DMS 273 (cell line): ENCODE data around the gene VAT1L.
"Not testable (repeated sequence)": the region's sequence is repeated elsewhere in the genome, so short reads cannot be mapped to it uniquely, and the experiment has no call there.

Experiments used
- DNase-seq: peaks from one replicate; lab custom pipeline; 2025; ENCODE audit not compliant: unreplicated experiment; lab: John Stamatoyannopoulos, UW

VAT1L gene

DNA sequence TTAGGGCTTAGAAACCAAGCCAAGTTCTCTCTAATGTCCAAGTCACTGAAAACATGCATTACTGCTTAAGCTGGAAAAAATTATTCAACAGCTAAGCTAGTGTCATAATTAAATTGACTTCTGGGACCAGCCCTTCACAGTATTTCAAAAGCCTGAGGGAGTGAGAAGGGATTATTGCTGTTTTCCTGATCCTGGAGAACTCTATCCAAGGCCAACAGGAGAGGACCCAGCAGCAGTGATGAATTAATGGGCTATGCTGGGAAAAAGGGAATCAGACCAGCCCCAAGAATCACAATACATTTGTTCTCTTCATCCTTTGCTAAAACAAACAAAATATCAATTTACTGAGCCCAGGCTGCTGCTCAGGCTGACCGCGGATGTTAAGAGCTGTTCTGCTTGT is 199.4 kb downstream of the VAT1L start:
- DNase-seq: no peak

DNA sequence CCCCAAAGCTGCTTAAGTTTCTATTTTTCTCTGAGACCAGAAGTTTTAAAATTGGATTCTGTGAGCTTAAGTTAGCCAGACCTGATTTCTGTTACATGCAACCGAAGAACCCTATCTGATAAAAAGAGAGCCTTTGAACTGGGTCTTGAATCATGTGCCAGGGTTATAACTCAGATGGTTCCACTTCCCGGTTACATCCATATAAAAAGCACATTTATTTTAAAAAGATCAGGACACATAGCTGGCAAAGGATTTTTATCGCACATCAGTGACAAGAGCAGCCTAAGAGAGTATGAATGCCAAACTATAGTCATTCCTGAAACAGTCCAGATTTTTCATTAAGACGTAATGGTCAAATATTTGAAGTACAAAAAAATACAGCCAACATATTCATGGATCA is 201.5 kb downstream of the VAT1L start:
- DNase-seq: no peak

DNA sequence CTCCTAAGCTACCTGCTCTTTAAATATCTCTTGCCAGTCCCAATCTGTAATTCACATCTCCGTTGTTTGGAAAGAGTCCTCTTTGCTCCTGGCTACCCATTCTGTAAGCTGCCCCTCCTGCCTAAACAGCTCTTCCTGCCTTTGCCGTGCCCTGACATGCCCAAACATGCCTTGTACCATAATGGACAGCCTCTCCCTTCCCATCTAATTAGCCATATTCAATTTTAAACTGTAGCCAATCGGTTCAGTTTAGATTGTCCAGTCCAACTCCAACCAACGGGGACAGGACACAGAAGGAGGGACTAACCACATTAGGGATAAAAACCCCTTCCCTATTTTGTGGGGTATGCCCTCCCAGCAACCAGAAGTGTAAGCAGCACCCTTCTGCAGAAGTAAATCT is 203.3 kb downstream of the VAT1L start:
- DNase-seq: peak; percentile 27

DNA sequence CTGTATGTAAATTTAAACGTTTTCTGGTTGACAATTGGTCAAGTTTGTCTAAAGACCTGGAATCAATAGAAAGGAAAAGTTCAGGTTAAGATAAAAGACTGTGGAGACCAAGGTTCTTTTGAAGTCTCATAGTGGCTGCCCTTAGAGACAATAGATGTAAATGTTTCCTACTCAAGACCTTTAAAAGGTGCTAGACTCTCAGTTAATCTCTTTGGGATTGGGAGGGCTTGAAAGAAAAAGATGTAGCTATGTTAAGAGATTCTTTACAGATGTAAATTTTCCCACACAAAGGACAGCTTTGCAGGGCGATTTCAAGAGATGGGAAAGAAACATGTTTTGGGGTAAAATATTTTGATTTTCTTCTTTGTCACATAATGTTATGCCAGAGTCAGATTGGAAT is 204.0 kb downstream of the VAT1L start:
- DNase-seq: not testable (repeated sequence)

DNA sequence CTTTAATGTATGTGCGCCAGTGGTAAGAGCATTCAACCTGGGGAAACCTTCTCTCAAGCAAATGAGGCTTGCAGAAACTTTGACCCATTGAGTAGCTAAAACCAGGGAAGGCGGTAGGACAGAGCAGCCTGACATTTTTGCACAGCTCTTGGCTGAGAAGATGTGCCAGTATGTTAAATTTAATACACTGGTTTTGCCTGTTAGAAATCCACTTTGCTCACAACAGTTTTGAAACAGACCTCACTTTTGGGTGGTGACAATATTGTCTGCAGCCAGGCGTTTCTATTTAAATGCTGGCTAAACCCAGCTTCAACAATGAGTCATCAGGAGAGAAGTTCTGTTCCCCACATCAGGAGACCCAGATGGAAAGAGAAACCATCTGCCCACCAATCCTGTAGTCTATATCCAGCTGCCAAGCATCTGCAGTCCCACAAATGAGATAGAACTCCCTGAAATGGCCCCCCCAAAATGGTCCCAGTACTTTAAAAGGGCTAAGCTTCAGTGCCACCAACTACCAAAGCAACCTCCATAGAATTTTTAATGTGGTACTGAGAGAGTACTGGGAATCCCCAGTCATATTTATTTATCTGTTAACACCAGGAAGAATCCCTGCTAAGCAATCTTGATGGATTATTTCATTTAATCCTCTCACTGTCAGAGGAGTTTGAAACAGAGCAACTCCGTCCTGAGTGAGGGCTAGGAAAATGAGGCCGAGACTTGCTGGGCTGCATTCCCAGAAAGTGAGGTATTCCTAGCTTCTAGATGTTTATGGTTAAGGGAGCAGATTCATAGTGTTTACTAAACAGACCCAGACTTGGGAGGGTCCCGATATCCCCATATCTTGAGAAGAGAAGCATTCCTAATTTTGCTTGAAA is 205.0 kb downstream of the VAT1L start:
- DNase-seq: peak; percentile 82

DNA sequence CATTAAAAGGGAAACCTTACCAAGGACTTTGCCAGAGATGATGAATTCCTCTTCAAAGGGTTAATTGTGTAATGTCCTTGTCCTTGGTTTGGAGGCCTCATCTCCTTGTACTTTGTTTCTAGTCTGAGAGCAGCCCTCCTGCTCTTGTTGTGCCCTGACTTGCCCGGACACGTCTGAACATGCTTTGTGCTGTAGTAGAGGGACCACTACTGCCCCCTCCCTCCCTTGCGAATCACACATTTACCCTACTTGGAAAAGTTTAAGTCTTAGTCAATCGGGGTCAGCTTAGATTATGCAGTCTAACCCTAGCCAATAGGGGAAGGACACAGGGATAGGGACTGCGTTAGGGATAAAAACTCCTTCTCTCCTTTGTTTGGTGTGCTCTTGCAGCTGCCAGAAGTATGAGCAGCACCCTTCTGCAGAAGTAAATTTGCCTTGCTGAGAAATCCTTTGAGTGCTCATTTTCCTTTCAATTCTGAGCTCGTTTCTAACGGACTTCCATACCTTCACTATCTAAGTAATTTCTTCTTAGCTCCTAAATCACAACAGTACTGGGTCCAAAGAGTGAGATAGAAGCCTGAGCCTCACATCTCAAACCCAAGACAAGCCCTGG is 207.6 kb downstream of the VAT1L start:
- no peak for DNase-seq

DNA sequence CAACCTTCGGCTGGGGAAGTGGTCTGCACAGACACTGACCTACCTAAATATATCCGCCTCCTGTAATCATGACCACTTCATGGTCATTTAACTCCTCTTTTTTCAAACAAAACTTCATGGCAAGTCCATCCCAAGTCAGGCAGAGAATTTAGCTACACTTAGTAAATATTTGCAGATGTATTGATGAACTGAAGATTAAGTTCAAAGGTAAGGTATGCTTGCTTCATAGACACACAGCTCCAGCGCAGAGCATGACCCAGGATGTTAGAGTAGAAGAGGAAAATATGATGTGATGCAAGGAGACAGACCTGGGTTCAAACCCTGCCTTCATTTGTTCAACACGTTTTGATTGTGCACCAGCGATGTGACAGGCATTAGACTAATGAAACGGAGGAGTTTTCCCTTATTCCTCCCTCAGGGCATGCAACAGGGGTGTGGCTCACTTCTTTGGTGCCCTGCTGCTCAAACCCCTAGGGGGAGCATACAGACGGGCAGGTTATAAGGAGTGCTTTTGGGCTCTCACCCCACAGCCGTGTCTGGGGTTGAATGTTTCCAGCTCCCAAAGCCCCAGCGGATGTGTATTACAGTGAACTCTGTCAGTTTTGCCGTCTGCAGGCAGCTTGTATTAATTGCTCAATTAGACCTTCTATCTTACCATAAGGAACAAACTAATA is 210.1 kb downstream of the VAT1L start:
- no peak for DNase-seq

DNA sequence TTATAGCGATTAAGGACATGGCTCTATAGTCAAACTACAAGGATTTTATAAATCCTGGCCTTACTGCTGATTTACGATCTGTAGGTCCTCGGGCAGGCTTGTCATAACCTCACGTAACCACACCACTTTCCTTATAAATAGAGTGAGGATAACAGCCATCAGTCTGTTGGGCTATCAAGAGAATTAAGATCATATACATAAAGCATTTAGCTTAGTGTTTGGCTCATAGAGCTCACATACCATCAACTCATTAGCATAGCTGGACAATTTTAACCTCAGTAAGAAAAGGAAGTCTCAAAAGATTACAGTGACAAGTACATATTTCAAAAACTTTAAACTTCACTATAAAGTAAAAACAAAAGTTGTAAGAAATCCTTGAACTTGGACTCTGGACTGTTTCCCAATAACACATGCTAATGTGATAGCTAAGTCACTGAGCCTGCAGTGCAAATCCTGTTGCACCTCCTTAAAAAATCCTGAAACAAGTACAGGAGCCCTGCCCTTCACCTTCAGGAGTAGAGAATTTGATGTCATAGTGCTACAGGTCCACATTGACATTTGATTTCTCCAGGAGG is 213.2 kb downstream of the VAT1L start:
- no peak for DNase-seq

DNA sequence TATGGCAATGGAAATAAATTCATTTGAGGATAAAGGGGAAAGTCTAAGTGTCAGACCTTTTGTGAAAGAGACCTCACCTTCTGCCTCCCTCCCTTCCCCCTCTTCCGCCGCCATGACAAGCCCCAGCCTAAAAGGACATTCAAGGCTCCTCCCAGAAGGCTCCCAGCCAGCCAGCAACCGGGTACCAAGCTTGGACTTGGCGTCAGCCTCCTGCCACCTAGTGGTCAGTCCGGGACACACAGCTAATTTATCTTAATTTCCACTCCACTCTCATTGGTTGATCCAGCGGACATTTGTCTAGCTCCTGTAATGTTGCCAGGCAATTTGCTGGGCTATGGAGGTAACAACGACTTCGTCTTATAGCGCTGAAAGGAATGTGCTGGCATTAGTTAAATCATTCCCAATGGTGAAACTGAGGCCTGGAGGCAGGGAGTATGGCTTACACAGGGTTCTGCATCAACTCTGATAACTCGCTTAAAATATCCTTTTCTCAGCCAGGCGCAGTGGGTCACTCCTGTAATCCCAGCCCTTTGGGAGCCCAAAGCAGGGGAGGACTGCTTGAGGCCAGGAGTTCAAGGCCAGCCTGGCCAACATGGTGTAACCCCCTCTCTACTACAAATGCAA is 214.7 kb downstream of the VAT1L start:
- DNase-seq: peak; percentile 97

DNA sequence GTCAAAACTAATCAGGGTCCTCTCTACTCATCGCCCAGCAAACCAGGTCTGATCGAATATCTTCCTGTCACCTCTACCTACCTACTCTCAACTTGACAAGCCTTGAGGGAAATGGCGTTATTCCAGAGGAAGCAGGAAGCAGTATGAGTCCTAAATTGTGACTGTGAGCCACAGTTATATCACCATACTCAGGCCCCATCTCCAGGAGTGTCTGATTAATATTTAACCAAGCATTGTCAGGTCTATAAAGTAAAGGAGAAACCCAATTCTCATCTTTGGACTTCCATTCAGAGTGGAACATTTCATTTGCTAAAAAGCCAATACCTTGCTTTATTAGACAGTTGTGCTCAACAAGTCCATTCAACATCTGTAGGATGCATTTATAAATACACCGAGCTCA is 216.2 kb downstream of the VAT1L start:
- DNase-seq: no peak

DNA sequence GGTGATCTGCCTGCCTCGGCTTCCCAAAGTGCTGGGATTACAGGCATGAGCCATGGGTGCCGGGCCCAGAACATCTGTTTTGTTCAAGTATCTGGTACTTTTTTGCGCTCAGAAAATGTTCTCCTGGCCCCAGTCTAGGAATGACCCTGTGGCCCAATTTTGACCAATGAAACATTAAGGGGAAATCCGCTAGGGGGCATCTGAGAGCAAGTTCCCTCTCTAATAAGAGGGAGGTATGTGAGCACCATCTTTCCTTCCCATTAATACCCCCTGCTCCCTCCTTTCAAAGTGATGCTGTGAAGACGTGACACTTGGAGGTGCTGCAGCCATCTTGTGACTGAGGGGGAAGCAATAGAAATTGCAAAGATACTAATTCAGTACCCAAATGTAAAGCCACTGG is 217.5 kb downstream of the VAT1L start:
- peak; percentile 51 for DNase-seq

DNA sequence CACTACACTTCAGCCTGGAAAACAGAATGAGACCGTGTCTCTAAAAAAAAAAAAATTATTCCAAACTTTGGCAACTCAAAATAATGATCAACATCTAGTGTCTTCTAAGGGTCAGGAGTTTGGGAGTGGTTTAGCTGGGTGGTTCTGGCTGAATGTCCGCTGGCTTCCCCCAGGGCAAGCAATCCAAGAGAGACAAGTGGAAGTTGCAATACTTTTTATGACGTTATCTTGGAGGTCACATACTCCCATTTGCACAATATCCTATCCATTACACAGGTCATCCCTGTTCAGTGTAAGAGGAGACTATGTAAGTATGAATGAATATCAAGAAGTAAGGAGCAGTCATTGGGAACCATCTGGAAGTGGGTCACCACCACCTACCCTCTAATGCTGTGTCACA is 218.8 kb downstream of the VAT1L start:
- no peak for DNase-seq

DNA sequence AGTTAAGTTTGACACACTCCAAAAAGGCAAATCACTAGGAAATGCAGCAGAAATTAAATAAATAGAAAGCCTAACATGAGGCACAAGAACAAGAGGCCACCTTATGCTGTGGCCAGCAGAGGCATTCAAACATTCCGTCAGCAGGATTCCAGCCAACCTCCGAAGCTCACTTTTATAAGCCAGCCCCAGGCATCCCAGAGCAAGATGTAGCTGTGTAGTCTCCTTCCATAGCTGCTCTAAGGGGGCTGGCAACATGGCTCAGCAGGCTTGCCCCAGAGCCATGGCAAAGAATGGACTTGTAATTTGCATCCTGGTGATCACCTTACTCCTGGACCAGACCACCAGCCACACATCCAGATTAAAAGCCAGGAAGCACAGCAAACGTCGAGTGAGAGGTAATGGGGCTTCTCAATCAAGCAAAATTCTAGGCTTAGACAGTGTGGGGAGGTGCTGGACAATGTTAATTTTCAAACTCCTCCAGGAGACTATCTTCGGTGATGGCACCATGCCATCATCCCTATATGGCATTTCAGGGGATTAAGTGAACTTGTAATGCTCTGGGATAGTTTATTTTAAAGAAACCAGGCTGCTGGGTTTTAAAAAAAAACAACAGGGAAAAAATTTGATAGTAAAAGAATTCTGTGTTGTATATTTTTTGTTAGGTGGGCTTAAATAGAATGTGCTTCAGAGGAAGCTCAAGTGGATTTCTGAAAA is 234.1 kb downstream of the VAT1L start, which contains the start of gene CLEC3A:
Gene CLEC3A, plus strand, starts transcription at position 202 of the 714 bp plus-strand sequence. Its CDS starts 79 bp downstream, at position 281.
- DNase-seq: no peak

DNA sequence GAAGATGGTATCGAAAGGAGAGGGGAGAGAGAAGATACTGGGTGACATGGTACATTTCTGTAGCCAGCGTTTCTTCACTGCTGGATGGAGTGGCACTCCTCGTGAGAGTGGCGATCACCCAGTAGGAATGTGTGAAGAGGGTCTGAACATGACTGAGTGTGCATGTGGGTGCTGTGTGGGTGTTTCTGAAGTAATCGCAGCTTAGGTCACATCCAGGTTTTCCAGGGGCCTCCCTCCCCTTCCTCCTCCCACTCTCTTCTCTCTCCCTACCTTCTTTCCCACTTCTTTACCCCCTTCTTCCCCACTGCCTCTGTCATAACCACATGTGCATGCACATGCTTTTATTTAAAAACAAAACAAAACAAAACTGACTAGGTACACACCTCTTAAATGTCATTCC is 235.8 kb downstream of the VAT1L start:
- no peak for DNase-seq

DNA sequence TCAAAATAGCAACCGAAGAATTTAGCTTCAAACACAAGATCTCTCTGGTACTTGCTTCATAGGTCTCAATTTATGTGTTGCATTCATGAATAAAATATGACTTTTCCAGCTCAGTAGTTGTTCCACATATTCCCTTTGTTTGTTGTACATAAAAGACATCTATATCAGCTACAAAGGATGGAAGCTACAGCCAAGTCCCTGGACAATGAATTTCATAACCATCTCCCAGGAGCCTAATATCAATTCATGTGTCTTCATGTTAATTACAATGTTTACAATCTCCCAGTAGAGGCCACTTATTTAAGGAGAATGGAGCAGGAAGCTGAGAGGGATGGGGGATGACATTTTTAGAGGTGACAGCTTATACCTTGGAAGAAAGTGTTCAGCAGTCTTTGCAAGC is 237.3 kb downstream of the VAT1L start:
- no peak for DNase-seq

DNA sequence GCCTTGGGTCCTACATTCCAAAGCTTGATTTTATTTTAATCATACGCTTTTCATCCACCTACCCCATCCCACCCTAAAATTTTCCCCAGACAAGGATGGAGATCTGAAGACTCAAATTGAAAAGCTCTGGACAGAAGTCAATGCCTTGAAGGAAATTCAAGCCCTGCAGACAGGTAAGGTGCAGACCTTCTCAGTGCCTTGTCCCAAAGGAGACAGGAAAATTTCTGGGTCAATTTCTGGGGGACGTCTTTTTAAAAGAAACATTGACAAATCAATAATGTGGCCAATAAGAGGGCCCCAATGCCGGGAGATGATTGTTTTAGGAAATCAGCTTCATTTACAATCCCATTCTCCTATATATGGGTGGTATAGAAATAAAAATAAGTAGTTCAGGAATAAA is 239.7 kb downstream of the VAT1L start:
- no peak for DNase-seq
